Trophoblast cell (in vitro differentiated cells and primary cell): ENCODE results near the gene TGIF1.
A peak's percentile ranks its signal among the peaks of the same experiment; 100 is the strongest.

Source experiments
- DNase-seq, 2 donors: peaks; one replicate each; pipeline ENCODE4 v3.0.0-alpha.2; 2016
- H2AFZ ChIP-seq: 2 replicates; pipeline ENCODE4 v1.6.1; 2013; ENCODE audit warnings: low read length, moderate library complexity, mild to moderate bottlenecking; ENCODE audit not compliant: insufficient read depth, poor library complexity
- H2AK5ac ChIP-seq: 2 replicates; pipeline ENCODE4 v1.6.1; 2013; ENCODE audit warnings: mild to moderate bottlenecking, low read length
- H2BK120ac ChIP-seq: 2 replicates; pipeline ENCODE4 v1.6.1; 2013; ENCODE audit warnings: low read length, mild to moderate bottlenecking, moderate library complexity; ENCODE audit not compliant: insufficient read depth, poor library complexity
- H2BK12ac ChIP-seq: 2 replicates; pipeline ENCODE4 v1.6.1; 2013; ENCODE audit warnings: mild to moderate bottlenecking, low read length, moderate library complexity
- H2BK5ac ChIP-seq: 2 replicates; pipeline ENCODE4 v1.6.1; 2013; ENCODE audit warnings: low read length, low read depth, moderate library complexity, mild to moderate bottlenecking; ENCODE audit not compliant: poor library complexity
- H3K14ac ChIP-seq: 2 replicates; pipeline ENCODE4 v1.6.1; 2013; ENCODE audit warnings: mild to moderate bottlenecking, low read length
- H3K18ac ChIP-seq: 2 replicates; pipeline ENCODE4 v1.6.1; 2013; ENCODE audit warnings: mild to moderate bottlenecking, low read length
- H3K23ac ChIP-seq: 2 replicates; pipeline ENCODE4 v1.6.1; 2013; ENCODE audit warnings: low read length
- H3K27ac ChIP-seq: 2 replicates; pipeline ENCODE4 v1.5.1; 2013; ENCODE audit warnings: low read depth, mild to moderate bottlenecking, inconsistent platforms, low read length, moderate library complexity
- H3K27me3 ChIP-seq: 2 replicates; pipeline ENCODE4 v1.6.1; 2013; ENCODE audit warnings: inconsistent platforms, mild to moderate bottlenecking, low read length, moderate library complexity; ENCODE audit not compliant: insufficient read depth
- H3K36me3 ChIP-seq, 2 experiments: 1 replicate in 1 of 2; 2 replicates in 1 of 2; pipeline ENCODE4 v1.6.1; 2013; ENCODE audit warnings: low read length in 2 of 2, mild to moderate bottlenecking in 2 of 2, moderate library complexity in 1 of 2; ENCODE audit not compliant: insufficient read depth in 2 of 2, control insufficient read depth in 1 of 2
- H3K4ac ChIP-seq: 2 replicates; pipeline ENCODE4 v1.6.1; 2013; ENCODE audit warnings: low read depth, mild to moderate bottlenecking, low read length, moderate library complexity
- H3K4me1 ChIP-seq, 2 experiments: 1 replicate in 1 of 2; 2 replicates in 1 of 2; pipeline ENCODE4 v1.6.1; 2013; ENCODE audit warnings: low read length in 2 of 2, mild to moderate bottlenecking in 2 of 2, moderate library complexity in 1 of 2; ENCODE audit not compliant: insufficient read depth in 2 of 2, control insufficient read depth in 1 of 2
- H3K4me2 ChIP-seq: 2 replicates; pipeline ENCODE4 v1.6.1; 2013; ENCODE audit warnings: inconsistent platforms, mild to moderate bottlenecking, low read length, moderate library complexity
- H3K4me3 ChIP-seq: 2 replicates; pipeline ENCODE4 v1.5.1; 2013; ENCODE audit warnings: mild to moderate bottlenecking, low read depth, low read length, inconsistent platforms
- H3K79me1 ChIP-seq: one replicate; pipeline ENCODE4 v1.6.1; 2013; ENCODE audit warnings: low read length
- H3K79me2 ChIP-seq: 2 replicates; pipeline ENCODE4 v1.6.1; 2013; ENCODE audit warnings: low read length, mild to moderate bottlenecking; ENCODE audit not compliant: control insufficient read depth, insufficient read depth, poor library complexity
- H3K9ac ChIP-seq: 2 replicates; pipeline ENCODE4 v1.6.1; 2013; ENCODE audit warnings: mild to moderate bottlenecking, low read length
- H3K9me3 ChIP-seq: 2 replicates; pipeline ENCODE4 v1.6.1; 2013; ENCODE audit warnings: low read depth, mild to moderate bottlenecking, control low read depth, inconsistent platforms, low read length; ENCODE audit not compliant: insufficient read depth
- H4K12ac ChIP-seq: 2 replicates; pipeline ENCODE4 v1.6.1; 2013; ENCODE audit warnings: low read depth, mild to moderate bottlenecking, low read length, moderate library complexity
- H4K8ac ChIP-seq: 2 replicates; pipeline ENCODE4 v1.6.1; 2013; ENCODE audit warnings: low read depth, mild to moderate bottlenecking, low read length, moderate library complexity
- H4K91ac ChIP-seq: one replicate; pipeline ENCODE4 v1.6.1; 2013; ENCODE audit warnings: low read depth, mild to moderate bottlenecking, low read length, moderate library complexity
- WGBS: extraction: QIAGEN DNeasy Blood & Tissue Kit; methylation state at CpG from one replicate; pipeline ENCODE4 v1.1.7; 2013; ENCODE audit warnings: missing lambda C conversion rate; ENCODE audit not compliant: insufficient read length, insufficient coverage; ENCODE audit errors: extremely low coverage; 5-methylcytosine and 5-hydroxymethylcytosine counted together

The TGIF1 gene

DNA sequence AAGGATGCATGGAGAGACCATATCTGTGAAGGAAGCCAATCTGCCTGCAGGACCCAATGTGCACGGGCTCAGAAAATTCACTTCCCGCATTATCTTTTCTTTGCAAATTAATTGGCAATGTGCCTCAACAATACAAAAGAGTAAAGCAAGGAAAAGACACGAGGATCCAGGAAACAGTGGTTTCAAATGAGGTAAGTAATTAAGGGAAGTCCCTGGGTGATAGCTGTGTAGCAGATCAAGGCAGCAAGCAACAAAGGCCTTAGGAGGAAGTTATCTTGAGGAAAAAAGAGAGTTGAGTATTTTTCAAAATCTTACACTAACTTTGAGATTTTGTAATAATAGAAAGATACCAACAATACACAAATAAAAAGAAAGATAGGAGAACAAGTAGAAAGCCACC is 44.3 kb upstream of the TGIF1 start:
- H3K36me3 ChIP-seq, result no peaks in the 10 kb centered on the region
- H4K12ac ChIP-seq, result no peak overlapping the region
- no peak overlapping the region for H3K4ac ChIP-seq
- peaks cover 0 to 3% of the 10 kb centered on the region in 2 experiments for H3K4me1 ChIP-seq
- H3K4me3 ChIP-seq, result no peak overlapping the region
- no peak overlapping the region for H2BK120ac ChIP-seq
- H3K79me2 ChIP-seq, result no peaks in the 10 kb centered on the region
- H3K9ac ChIP-seq, result no peak overlapping the region
- H3K14ac ChIP-seq, result no peak overlapping the region
- no peak overlapping the region for H4K8ac ChIP-seq
- H4K91ac ChIP-seq, result no peak overlapping the region
- H2AK5ac ChIP-seq, result no peak overlapping the region
- no peak overlapping the region for H2BK12ac ChIP-seq
- H3K27ac ChIP-seq, result no peak overlapping the region
- no peaks in the 10 kb centered on the region for H3K9me3 ChIP-seq
- H2BK5ac ChIP-seq, result no peak overlapping the region
- no peaks in the 10 kb centered on the region for H3K27me3 ChIP-seq
- H3K4me2 ChIP-seq, result no peak overlapping the region
- no peak overlapping the region for H2AFZ ChIP-seq
- no CpG with 5 or more reads among the region's 3 CpGs for WGBS
- no peak for DNase-seq
- H3K23ac ChIP-seq, result no peak overlapping the region
- no peaks in the 10 kb centered on the region for H3K79me1 ChIP-seq
- H3K18ac ChIP-seq, result no peak overlapping the region

DNA sequence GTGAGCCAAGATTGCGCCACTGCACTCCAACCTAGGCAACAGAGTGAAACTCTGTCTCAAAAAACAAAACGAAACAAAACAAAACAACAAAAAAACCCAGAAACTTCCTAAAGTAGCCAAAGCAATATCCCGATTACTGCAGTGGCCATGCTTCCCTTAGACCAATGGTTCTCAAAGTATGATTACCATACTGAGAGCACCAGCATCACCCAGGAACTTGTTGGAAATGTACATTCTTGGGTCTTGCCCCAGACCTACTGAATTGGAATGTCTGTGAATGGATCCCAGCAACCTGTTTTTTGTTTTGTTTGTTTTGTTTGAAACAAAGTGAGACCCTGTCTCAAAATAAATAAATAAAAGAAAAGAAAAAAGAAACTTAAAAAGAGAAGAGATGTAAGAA is 41.9 kb upstream of the TGIF1 start:
- H2AFZ ChIP-seq, result no peak overlapping the region
- no peak overlapping the region for H3K18ac ChIP-seq
- no peak overlapping the region for H4K12ac ChIP-seq
- H3K14ac ChIP-seq, result no peak overlapping the region
- no CpG with 5 or more reads among the region's 3 CpGs for WGBS
- H2BK12ac ChIP-seq, result no peak overlapping the region
- H3K4ac ChIP-seq, result no peak overlapping the region
- no peak overlapping the region for H2BK120ac ChIP-seq
- no peak overlapping the region for H2AK5ac ChIP-seq
- no peak overlapping the region for H3K4me3 ChIP-seq
- no peak overlapping the region for H3K9ac ChIP-seq
- H3K36me3 ChIP-seq, result no peaks in the 10 kb centered on the region
- peak in 1 of 2 donors; percentile 73 for DNase-seq
- no peak overlapping the region for H4K91ac ChIP-seq
- H4K8ac ChIP-seq, result no peak overlapping the region
- no peak overlapping the region for H2BK5ac ChIP-seq
- H3K27me3 ChIP-seq, result no peaks in the 10 kb centered on the region
- H3K4me2 ChIP-seq, result no peak overlapping the region
- H3K23ac ChIP-seq, result no peak overlapping the region
- H3K27ac ChIP-seq, result no peak overlapping the region
- no peaks in the 10 kb centered on the region for H3K79me1 ChIP-seq
- no peaks in the 10 kb centered on the region for H3K9me3 ChIP-seq
- peaks cover 0 to 2% of the 10 kb centered on the region in 2 experiments for H3K4me1 ChIP-seq
- no peaks in the 10 kb centered on the region for H3K79me2 ChIP-seq

- H3K79me1 ChIP-seq, result no peaks in the 10 kb centered on the region
- H3K9me3 ChIP-seq, result no peaks in the 10 kb centered on the region
- no peak overlapping the region for H2BK12ac ChIP-seq
- no peak overlapping the region for H2AFZ ChIP-seq
- no peaks in the 10 kb centered on the region for H3K4me1 ChIP-seq
- no peak overlapping the region for H3K4ac ChIP-seq
- H3K18ac ChIP-seq, result no peak overlapping the region
- H3K4me2 ChIP-seq, result no peak overlapping the region
- H3K23ac ChIP-seq, result no peak overlapping the region
- H4K91ac ChIP-seq, result no peak overlapping the region
- H4K12ac ChIP-seq, result no peak overlapping the region
- no peak overlapping the region for H3K9ac ChIP-seq
- H3K27me3 ChIP-seq, result no peaks in the 10 kb centered on the region
- H3K4me3 ChIP-seq, result no peak overlapping the region
- no peak overlapping the region for H2BK5ac ChIP-seq
- H3K14ac ChIP-seq, result no peak overlapping the region
- H3K36me3 ChIP-seq, result no peaks in the 10 kb centered on the region
- no peak overlapping the region for H2AK5ac ChIP-seq
- no peaks in the 10 kb centered on the region for H3K79me2 ChIP-seq
- no peak for DNase-seq
- no CpG with 5 or more reads among the region's 7 CpGs for WGBS
- H3K27ac ChIP-seq, result no peak overlapping the region
- no peak overlapping the region for H4K8ac ChIP-seq
- H2BK120ac ChIP-seq, result no peak overlapping the region
Observed at GRCh38 chr18:3409811-3410210, 40.2 kb upstream of the TGIF1 start.

- H3K79me1 ChIP-seq, result no peaks in the 10 kb centered on the region
- no peak overlapping the region for H4K8ac ChIP-seq
- no peak overlapping the region for H3K4ac ChIP-seq
- no peak overlapping the region for H3K23ac ChIP-seq
- H3K27me3 ChIP-seq, result no peaks in the 10 kb centered on the region
- DNase-seq, result no peak
- no peaks in the 10 kb centered on the region for H3K9me3 ChIP-seq
- H3K79me2 ChIP-seq, result no peaks in the 10 kb centered on the region
- H3K18ac ChIP-seq, result no peak overlapping the region
- no peak overlapping the region for H3K4me2 ChIP-seq
- no peak overlapping the region for H2AFZ ChIP-seq
- H4K91ac ChIP-seq, result no peak overlapping the region
- no peak overlapping the region for H3K14ac ChIP-seq
- no peak overlapping the region for H2BK12ac ChIP-seq
- no peak overlapping the region for H3K4me3 ChIP-seq
- no peak overlapping the region for H2BK5ac ChIP-seq
- no peak overlapping the region for H4K12ac ChIP-seq
- H3K4me1 ChIP-seq, result no peaks in the 10 kb centered on the region
- no peak overlapping the region for H2AK5ac ChIP-seq
- H3K36me3 ChIP-seq, result no peaks in the 10 kb centered on the region
- WGBS, result no CpG with 5 or more reads among the region's 3 CpGs
- no peak overlapping the region for H3K27ac ChIP-seq
- no peak overlapping the region for H3K9ac ChIP-seq
- no peak overlapping the region for H2BK120ac ChIP-seq
Observed at GRCh38 chr18:3410273-3410672, 39.7 kb upstream of the TGIF1 start.
